ENCODE results near the gene PARP3. TPM values are rescaled to one million over a fixed set of nuclear protein-coding genes. Genes with fewer than 3 reads are reported as not detected.

Gene PARP3
- total RNA-seq, 4 donors from 2014 or later, result 19.5 to 43.0 (median 22.8) TPM

DNA sequence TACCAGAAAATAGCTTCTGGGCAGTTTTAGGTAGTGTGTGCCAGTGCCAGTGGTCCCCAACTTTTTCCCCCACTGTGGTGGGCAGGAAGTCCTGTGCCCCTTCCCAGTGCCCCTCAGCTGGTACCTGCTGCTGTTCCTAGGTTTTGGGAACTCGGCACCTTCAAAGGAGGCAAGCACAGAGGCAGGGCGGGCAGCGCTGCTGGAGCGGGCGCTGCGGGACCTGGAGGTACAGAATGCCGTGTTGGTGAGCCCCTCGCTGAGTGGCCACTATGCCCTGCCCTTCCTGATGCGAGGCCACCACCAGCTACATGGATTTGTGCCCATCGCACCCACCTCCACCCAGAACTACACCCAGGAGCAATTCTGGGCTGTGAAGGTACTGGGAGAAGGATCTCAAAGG, 38.1 kb downstream of the PARP3 start:
- ATAC-seq, result no peak
- no peaks in the 10 kb centered on the region for H3K9me3 ChIP-seq
- TF ChIP-seq CTCF (IDR thresholded peaks at IDR 0.05) (no peak), POLR2AphosphoS5 (IDR thresholded peaks at IDR 0.05) (no peak), POLR2A (IDR thresholded peaks at IDR 0.05) (no peak), EP300 (IDR thresholded peaks at IDR 0.05) (no peak)
- H3K4me1 ChIP-seq, result peaks cover 0 to 49% (median 18%) of the 10 kb centered on the region in 3 donors
- H3K27ac ChIP-seq, result no peak overlapping the region
- H3K4me3 ChIP-seq, result no peak overlapping the region
- WGBS, 2 donors (ENCODE audit: low coverage in 1 of 2), result no CpG with 5 or more reads among the region's 10 CpGs
- H3K27me3 ChIP-seq, result no peaks in the 10 kb centered on the region
- H3K36me3 ChIP-seq, result peaks cover 0 to 12% of the 10 kb centered on the region in 2 donors

DNA sequence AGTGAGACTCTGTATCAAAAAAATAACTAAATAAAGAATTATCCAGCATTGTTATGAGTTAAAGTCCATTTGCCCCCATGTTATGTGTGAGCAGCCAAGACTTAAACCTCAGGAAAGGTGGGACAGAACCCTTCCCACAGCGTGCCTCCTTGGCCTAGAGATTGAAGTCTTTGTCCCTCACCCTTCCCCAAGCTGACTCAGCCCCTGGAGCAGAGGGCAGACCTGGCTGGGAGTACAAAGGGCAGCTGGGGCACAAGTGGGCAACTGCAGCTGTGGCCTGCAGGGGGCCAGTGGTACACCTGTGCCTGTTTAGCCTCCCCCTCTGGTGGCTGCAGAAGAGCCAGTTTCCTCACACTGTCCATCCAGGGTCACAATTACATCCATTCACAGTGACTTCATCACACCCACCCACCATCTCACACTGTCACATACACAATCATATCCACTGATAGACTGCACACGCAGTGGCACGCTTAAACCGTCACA, 40.2 kb downstream of the PARP3 start:
- TF ChIP-seq POLR2A (IDR thresholded peaks at IDR 0.05), result no peak
- TF ChIP-seq CTCF (IDR thresholded peaks at IDR 0.05), result peak in 3 of 4 experiments; percentile 27 to 49 (median 42)
- TF ChIP-seq EP300 (IDR thresholded peaks at IDR 0.05), result no peak
- TF ChIP-seq POLR2AphosphoS5 (IDR thresholded peaks at IDR 0.05), result no peak
- Histone ChIP-seq H3K27me3 (no peaks in the 10 kb centered on the region), H3K4me3 (peak overlapping the region; percentile 32 to 73), H3K36me3 (peaks cover 0 to 12% of the 10 kb centered on the region in 2 donors), H3K27ac (peak overlapping the region; percentile 64 to 99 (median 98)), H3K9me3 (no peaks in the 10 kb centered on the region), H3K4me1 (peaks cover 0 to 36% (median 13%) of the 10 kb centered on the region in 3 donors)
- WGBS, 2 donors (ENCODE audit: low coverage in 1 of 2), result 0% methylated on average over 2 to 3 of the region's 4 CpGs
- no peak for ATAC-seq

- peak; percentile 93 for ATAC-seq
- TF ChIP-seq POLR2AphosphoS5 (IDR thresholded peaks at IDR 0.05) (peak; percentile 73), EP300 (IDR thresholded peaks at IDR 0.05) (no peak), POLR2A (IDR thresholded peaks at IDR 0.05) (peak; percentile 69 to 76)
- Histone ChIP-seq H3K36me3 (peaks cover 0 to 12% of the 10 kb centered on the region in 2 donors), H3K4me3 (peak within 1 kb of the TSS; percentile 32 to 73), H3K9me3 (no peaks in the 10 kb centered on the region), H3K4me1 (peaks cover 0 to 36% (median 13%) of the 10 kb centered on the region in 3 donors), H3K27ac (peak within 1 kb of the TSS; percentile 64 to 99 (median 98)), H3K27me3 (no peaks in the 10 kb centered on the region)
- WGBS, 2 donors (ENCODE audit: low coverage in 1 of 2), result 0% methylated on average over 2 to 4 of the region's 68 CpGs
Measured at GRCh38 chr3:51982838-51983577, 40.8 kb downstream of the PARP3 start, which contains the start of gene ACY1. Gene ACY1 (plus strand): TSS chr3:51983535. CDS start chr3:51984065, 530 bp downstream.

DNA sequence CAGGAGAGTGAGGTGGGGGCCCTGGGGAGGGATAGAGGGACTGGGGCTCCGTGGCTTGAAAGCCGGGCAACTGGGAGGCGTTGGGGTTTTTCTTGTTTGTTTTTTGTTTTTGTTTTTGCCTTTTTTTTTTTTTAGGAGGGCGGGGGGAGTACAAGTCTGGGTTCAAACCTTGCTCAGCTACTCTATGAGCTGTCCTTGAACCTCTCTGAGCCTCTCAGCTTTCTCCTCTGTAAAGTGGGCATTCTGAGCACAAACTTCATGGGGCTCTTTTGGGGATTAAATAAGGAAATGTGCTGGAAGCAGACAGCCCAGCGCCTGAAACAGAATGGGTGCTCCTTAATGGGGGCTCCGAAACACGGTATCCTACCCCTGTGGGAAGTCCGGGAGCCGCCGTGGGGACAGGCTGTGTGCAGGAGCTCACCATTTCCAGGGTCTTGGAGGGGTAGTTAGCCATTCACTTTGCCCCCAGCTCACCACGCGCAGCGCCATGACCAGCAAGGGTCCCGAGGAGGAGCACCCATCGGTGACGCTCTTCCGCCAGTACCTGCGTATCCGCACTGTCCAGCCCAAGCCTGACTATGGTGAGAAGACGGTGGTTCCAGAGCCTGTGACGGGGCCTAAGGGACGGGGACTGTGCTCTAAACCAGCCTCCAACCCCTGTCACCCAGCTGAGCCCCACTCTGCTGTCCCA, 41.6 kb downstream of the PARP3 start:
- Histone ChIP-seq H3K4me3 (peak overlapping the region; percentile 32 to 73), H3K4me1 (peaks cover 0 to 36% (median 13%) of the 10 kb centered on the region in 3 donors), H3K9me3 (no peaks in the 10 kb centered on the region), H3K27me3 (no peaks in the 10 kb centered on the region), H3K27ac (peak overlapping the region; percentile 64 to 99 (median 98)), H3K36me3 (peaks cover 0 to 12% of the 10 kb centered on the region in 2 donors)
- no peak for ATAC-seq
- TF ChIP-seq CTCF (IDR thresholded peaks at IDR 0.05), result no peak
- TF ChIP-seq POLR2A (IDR thresholded peaks at IDR 0.05), result no peak
- TF ChIP-seq POLR2AphosphoS5 (IDR thresholded peaks at IDR 0.05), result no peak
- TF ChIP-seq EP300 (IDR thresholded peaks at IDR 0.05), result no peak
- 60 to 73% methylated on average over 4 to 22 of the region's 22 CpGs for WGBS, 2 donors (ENCODE audit: low coverage in 1 of 2)

DNA sequence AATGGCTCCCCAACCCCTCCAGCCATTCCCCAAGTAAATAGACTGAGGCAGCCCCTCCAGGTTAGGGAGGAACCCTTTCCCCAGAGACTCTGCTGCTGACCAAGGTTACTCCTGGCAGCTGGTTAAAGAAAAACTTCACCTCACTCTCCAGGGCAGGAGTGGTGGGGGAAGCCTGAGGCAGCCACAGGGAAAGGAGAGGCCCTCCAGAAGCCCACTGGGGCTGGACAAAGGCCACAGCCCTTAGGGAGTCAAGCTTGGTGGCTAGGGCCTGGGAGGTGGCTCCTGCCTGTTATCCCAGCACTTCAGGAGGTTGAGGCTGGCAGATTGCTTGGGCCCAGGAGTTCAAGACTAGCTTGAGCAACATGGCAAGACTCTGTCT, 42.1 kb downstream of the PARP3 start:
- Histone ChIP-seq H3K4me1 (peaks cover 0 to 40% (median 13%) of the 10 kb centered on the region in 3 donors), H3K27ac (peak overlapping the region in 3 of 4 donors; percentile 97 to 99 (median 98)), H3K36me3 (peaks cover 0 to 12% of the 10 kb centered on the region in 2 donors), H3K4me3 (no peak overlapping the region), H3K27me3 (no peaks in the 10 kb centered on the region), H3K9me3 (no peaks in the 10 kb centered on the region)
- no peak for TF ChIP-seq POLR2A (IDR thresholded peaks at IDR 0.05)
- TF ChIP-seq EP300 (IDR thresholded peaks at IDR 0.05), result no peak
- ATAC-seq, result no peak

All from gastroesophageal sphincter (tissue), 4 donors.